G401 (cell line): Measurements from ENCODE around the gene PSMB1. TPM values are rescaled to one million over a fixed set of nuclear protein-coding genes. Genes with fewer than 3 reads are reported as not detected.

Experiments used
- DNase-seq: peaks from one replicate; pipeline ENCODE4 v3.0.0-alpha.2; 2015; ENCODE audit warnings: low spot score
- in situ Hi-C: cut with HindIII; loops from 2 replicates; pipeline ENCODE4 v1.10.0; 2016; ENCODE audit warnings: low sequenced_read_pairs, mixed read lengths
- total RNA-seq: library from RNA; depleted of rRNA; stranded (reverse); fragments of >200 nt; shearing (Covaris generic); gene quantifications from 2 replicates; pipeline ENCODE4 v1.2.3, GENCODE V29; 2014; rRNA removed

Gene PSMB1
- 829 and 913 TPM in 2 replicates for total RNA-seq

DNA sequence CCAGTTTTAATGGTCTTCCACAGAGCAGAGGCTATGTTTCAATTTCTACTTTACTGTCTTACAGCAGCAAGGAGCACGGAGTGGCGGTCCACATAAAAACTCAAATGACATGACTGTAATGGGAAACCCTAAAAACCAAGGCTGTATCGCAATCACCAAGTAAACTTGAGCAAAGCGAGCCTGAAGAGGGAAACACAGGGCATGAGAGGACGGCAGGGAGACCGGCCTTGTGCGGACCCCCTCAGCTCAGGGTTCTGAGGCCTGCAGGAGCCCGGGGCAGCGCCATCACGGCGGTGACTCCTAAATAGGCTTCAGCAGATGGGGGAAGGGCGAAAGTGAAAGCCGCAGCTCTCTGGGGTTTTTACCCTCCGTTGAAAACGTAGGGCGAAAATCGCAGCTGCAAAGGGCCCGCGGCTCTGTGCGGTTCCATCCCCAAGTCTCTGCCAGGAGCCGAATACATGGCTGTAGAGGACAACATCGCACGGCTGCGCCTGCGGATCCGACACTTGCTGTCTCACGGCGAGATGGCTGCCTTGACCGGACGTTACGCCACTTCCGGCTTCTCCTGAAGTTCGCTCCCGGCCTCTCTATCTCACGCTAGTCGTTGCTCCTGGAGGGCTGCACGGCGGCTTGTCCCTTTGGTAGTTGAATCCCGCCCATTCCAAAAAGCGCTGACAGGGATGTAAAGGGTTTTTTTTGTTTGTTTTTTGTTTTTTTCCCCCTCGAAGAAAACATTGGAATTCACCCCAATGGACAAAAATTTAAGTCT is at the start of gene PSMB1:
PSMB1 (minus strand) TSS at position 543 of the 769 bp plus-strand sequence; CDS start at position 478, 65 bp downstream.
- DNase-seq = peak; percentile 98
- in situ Hi-C loops = no loop called here

DNA sequence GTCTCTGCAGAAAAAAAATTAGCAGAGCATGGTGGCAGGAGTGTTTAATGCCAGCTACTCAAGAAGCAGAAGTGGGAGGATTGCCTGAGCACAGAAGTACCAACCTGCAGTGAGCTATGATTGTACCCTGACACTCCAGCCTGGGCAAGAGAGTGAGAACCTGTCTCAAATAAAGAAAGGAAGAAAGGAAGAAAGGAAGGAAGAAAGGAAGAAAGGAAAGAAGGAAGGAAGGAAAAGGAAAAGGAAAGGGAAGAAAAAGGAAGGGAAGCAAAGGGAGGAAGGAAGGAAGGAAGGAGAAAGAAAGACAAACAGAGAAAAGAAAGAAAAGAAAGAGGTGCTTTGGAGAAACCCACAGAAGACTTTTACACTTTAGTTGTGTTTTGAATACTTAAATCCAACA is 44.2 kb upstream of the PSMB1 start:
- no peak for DNase-seq
- in situ Hi-C loops = no loop called here

DNA sequence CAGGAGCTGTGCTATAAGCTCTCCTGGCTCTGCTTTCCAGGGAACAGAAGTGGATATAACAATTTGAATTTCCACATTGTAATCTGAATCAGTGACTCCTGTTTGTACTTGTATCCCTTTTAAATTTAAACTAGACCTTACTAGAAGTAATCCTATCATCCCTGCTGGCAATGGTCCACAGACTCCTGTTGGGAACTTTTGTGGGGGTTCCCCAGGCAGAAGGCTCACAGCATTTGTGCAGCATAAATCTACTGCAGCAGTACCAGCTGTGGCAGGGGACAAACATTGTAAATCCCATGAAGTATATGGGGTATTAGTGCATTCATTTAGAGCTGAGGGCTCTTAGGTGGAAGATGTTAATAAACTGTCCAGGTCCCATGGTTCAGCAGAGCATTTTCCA is 43.3 kb upstream of the PSMB1 start:
- DNase-seq = no peak
- in situ Hi-C loops = no loop called here

DNA sequence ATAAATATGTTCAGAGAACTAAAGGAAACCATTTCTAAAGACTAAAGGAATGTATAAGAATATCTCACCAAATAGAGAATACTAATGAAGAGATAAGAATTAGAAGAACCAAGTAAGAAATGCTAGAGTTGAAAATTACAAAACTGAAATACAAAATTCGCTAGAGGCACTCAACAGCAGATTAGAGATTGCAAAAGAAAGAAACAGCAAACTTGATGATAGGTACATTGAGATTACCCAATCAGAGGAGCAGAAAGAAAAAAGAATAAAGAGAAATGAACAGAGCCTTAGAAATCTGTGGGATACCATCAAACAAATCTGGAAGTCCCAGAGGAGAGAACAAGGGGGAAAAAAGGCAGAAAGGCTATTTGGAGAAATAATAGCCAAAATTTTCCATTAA is 37.6 kb upstream of the PSMB1 start:
- in situ Hi-C loops = no loop called here
- no peak for DNase-seq

DNA sequence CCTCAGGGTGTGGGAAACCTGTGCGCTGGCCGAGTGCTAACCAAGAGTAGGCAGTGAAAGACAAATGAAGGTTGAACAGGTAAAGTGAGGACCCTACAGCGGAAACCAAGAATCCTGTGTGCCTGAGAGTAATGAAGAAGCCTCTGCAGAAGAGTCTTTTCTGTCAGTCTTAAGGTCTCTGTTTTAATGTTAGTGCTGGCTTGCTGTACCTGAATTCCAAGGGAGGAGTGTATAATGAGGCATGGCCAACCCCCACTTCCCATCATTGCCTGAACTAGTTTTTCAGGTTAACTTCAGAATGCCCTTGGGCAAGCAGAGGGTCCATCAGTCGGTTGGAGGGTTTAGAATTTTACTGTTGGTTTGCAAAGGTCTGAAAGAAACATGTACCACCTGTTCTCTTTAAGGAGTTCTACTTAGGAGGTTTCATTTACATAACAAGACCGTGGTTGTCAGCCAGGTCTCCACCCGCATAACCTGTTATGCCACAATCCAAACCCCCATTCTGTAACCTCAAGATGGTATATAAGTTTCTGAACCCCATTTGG is 31.9 kb upstream of the PSMB1 start:
- no peak for DNase-seq
- in situ Hi-C loops = no loop called here

DNA sequence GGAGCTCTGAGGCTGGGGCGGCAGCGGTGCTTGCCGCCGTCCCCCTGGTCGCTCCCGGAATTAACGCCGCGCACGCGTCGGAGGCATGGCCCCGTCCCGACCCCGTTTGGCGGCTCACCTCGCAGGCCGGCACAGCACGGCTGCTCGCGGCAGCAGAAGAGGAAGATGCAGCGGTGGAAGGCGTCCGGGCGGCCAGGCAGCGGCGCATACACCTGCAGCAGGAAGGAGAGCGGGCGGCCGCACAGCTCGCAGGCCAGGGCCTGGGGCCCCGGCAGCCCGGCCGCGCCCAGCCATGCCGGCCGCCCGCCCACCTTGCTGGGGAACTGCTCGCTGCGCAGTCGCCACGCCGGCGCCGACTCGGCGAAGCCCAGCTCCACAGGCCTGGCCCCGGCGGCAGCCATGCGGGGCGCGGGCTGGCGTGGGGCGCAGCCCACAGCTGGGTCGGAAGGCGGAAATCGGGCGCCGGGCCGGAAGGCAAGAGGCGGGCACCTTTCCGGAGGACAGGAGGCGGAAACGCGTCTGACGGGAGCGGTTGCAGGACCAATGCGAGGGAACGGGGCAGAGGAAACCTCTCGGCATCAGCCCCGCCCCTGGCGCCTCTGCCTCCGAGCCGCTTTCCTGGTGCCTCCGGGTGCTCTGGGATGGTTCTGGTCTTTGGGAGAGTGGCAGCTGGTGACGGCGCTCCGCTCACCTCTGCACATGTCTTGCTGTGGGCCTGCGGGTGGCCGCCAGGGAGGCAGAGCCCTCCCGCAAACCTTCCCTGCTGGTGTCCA is 31.3 kb upstream of the PSMB1 start, which contains the start of gene PDCD2:
PDCD2 (minus strand) TSS at position 457 of the 773 bp plus-strand sequence; CDS start at position 401, 56 bp downstream.
- DNase-seq = peak; percentile 94
- in situ Hi-C loops = no loop called here

DNA sequence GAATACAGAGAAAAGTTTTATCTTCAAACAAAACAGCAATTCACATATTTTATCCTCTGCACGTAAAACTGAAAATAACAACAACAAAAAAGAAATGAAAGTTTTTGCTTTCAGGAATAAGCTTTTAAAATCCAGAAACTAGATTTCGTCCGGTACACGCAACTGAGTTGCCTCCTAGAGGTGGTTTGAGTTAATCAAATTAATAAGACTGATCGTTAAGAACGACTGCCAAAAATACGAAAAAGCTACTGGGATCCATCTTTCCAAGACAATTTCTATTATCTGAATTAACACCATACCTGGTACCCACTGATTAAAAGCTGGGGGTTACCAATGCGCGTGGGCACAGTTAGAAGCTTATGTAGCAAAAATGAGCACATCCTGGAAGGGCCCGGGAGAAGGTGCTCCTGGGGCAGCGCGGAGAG is 30.7 kb upstream of the PSMB1 start:
- in situ Hi-C loops = no loop called here
- no peak for DNase-seq

DNA sequence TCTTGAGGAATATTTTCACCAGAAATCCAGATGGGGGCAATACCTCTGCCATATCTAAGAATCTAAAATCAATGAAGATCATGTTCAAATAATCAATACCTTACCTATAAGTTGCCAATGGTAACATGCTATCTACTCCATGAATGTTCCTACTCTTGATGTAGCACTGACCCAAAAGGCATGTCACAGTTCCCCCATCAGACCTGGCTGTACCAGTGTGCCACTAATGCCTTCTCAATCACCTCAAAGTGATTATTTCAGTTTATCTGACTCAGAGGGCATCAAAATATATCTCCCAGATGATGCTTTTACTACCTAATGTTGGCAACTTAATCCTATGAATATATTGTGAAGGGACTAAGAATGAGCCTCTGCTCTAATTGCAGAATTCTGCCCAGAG is 25.8 kb upstream of the PSMB1 start:
- in situ Hi-C loops = no loop called here
- no peak for DNase-seq

DNA sequence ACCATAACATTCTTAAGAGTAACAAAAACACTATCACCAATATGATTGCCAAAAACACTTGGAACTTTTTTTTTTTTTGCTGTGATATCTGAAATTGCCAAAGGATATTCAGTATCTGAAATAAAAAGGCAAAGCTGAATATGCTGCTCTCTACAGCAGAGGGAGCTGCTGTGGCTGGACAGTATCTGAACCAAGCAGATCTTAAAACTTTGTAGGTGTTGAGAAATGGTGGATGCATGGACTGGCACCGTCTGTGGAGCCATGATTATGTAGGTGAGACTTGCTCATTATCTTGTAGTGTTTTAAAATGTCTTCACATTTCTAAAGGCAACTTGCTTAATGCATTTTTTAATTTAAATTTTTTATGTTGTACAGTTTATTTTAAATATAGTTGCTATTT is 22.1 kb upstream of the PSMB1 start:
- no peak for DNase-seq
- in situ Hi-C loops = no loop called here

DNA sequence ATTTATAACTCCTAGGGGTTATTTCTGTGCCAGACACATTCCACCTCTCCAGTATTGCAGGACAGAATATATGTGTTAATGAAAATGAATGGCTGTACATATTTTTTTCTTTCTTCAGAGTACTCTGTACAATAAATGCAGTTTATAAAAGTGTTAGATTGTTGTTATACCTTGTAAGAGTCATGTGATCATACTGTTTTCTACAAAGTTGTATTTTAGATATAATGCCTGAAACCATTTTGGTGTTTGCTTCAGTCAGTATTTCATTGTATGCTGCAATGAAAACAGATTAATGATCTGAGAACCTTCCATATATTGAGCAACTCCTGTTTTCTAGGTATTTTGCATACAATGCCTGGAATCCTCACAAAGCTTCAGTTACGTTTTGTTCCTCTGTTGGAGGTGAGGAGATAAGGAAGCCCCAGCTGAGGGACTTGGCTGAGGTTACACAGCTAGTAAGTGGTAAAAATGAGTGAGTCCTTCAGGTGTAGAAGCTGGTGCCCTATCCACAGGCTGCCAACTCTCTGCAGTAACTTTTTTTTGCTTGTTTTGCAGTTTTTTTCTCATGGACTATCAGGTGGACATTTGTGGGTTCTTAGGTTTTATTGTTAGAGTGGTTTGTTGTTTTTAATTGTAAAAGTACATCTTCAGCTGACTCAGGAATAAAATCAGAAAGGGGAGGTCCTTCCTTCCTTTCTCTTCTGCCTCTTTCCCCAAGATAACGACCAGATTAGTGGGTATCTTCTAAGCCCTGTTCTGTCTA is 19.8 kb upstream of the PSMB1 start:
- in situ Hi-C loops = no loop called here
- no peak for DNase-seq

DNA sequence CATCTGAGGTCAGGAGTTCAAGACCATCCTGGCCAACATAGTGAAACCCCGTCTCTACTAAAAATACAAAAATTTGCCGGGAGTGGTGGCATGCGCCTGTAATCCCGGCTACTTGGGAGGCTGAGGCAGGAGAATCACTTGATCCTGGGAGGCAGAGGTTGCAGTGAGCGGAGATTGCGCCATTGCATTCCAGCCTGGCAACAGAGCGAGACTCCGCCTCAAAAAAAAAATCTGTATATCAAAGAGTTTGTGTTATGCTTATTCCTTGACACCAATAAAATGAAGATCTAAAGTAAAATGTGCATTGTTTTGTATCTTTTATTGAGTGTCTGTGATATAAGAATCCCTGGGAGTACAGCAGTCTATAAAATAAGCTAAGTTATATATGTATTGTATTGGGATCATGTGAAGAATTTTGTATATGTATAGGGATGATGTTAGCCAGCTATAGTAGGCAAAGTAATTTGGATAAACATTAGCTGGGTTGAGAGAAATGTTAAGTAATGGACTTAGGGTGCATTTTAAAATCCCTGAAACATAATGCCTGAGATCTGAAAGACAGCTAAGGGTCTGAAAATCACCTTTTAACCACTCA is 11.9 kb upstream of the PSMB1 start:
- no peak for DNase-seq
- in situ Hi-C loops = no loop called here

DNA sequence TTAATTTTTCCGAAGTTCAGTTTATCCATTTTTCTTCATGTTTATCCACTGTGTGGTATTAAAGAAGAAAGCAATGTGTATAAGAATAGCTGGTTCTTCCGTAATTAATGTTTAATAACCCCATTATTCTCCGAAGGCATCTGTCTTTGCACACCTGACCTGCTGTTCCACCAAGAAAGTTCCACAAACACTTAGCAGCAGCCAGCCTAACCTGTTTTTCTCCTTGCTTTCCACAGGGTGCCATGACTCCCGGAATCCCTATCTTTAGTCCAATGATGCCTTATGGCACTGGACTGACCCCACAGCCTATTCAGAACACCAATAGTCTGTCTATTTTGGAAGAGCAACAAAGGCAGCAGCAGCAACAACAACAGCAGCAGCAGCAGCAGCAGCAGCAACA is 8.4 kb upstream of the PSMB1 start:
- no peak for DNase-seq
- in situ Hi-C loops = no loop called here

DNA sequence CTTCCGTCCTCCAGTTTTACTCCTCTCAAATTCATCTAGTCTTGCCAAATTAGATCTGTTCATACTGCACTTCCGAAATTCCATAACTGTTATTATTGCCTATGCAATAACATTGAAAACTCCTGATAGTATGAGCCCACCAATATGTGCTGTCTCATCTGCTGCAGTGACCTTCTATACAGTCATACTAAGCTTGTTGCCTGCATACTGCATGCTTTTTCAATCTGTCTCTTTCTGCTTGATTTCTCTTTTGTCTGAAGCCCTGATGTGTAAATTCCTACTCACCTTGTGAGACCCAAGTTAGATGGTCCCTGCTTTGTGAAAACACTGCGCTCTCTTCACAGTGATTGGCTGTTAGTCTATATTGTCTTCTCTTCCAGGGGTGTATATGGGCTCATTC is 2.2 kb upstream of the PSMB1 start:
- DNase-seq = no peak
- in situ Hi-C loops = no loop called here

DNA sequence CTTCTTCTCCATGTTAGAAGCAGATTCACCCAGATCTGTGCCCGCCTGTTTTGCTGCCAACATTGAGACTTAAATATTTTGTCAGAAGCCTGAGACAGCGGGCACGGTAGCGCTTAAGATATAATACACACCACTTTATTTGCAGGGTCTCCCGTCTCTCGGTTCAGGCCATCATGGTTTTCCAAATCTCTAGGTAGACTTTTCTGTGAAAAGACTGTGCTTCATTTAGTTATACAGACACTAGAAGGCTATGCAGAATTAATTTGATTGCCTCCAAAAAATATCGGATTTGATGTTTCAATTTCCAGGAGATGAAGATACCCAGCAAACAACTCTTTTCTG is 1.7 kb upstream of the PSMB1 start:
- DNase-seq = no peak
- in situ Hi-C loops = no loop called here

DNA sequence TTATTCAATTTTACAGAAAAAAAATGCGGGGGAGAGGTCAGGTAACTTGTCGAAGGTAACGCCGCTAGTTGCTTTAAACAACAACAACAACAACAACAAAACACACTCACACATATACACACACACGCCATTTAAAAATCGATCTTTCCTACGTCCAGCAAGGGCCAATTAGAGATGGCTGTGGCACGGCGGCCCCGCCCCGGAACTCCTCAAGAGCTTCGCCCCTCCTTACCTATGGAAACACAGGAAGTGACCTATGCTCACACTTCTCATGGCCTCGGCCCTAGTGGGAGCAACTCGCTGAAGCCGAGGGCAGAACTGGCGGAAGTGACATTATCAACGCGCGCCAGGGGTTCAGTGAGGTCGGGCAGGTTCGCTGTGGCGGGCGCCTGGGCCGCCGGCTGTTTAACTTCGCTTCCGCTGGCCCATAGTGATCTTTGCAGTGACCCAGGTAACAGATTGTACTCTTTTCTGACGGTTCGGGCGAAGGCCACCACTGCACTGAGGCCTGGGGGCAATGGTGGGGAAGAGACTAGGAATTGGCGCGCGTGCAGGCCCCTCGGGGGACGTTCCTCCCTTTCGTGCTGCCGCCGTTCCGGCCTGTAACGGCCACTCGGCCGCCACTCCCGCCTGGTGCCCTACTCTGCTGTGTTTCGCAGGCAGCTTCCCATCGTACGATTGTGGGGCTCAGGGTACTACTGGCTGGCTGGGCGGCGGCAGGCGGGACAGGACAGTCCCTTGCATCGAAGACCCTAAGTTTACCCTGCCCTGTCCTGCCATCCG is 1.1 kb upstream of the PSMB1 start, which contains the start of gene TBP:
TBP (plus strand) TSS at position 357 of the 783 bp plus-strand sequence. CDS start 2,661 bp downstream, outside the sequence.
- in situ Hi-C loops = no loop called here
- peak; percentile 100 for DNase-seq

DNA sequence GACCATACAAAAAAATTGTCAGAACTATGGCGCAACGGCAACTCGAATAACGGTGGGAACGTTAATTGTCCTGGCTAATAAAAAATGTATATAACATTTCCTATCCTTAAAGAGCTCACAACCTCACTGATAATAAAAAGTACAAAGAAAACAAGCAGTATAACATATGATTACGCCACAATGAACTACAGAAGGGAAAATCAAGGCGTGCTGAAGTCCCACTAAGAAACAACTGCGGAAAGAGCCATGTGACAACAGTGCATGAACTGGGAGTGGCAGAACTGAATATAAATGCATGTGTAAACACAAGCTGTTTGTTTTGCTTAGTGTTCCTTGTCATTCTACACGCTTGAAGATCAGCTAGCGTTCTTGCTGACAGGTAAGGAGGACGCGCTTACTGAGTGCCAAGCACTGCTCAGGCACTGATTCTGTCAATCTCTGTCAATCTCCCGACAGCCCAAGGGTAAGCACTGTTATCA is 466 bp upstream of the PSMB1 start:
- no peak for DNase-seq
- in situ Hi-C loops = no loop called here

DNA sequence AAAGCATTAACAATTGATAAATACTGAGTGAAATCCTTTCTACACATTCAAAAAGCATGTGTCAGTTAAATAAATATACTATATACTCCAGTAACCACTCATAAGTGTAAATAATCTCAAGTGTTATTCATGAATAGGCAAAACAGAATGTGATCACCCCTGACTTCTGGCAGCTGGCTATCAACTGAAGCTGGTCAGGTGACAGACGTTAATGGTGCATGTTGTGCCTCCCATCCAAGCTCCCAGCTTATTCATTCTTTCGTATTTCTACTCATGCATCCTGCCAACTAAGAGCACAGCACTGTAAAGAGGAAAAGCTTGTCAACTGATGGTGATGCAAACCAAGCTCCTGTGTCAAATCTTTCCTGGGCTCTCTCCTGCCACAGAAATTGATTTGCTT is 7.7 kb downstream of the PSMB1 start:
- in situ Hi-C loops = no loop called here
- no peak for DNase-seq

DNA sequence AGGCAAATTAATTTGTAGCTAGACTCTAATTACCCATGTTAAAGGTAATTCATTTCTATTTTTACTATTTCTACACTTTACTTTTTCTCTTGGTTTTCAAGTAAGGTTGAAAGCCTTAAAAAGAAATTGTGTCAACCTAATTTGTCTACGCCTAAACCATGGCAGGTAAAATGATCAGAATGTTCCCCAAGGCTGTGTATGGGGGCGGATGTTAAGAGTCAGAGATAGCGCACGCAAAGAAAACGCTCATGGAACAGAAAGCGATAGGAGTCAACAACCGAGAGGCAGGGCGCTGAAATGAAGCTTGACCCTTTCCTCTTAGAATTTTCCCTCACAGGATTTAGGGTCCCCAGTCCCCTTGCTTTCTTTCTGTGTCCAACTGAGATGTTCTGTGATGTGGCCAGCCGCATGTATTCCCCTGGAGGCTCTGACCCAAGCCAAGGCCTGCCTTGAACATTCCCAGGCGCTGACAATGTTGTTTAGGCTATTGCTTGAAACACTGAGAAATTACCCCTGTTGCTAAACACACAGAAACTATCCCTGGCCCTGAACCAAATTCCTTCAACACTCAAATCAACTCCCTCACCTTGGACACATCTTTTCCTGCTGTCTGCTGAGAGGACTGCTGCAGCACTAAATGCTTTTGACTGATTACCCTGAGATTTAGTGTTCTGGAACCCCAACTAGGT is 10.9 kb downstream of the PSMB1 start:
- in situ Hi-C loops = no loop called here
- no peak for DNase-seq
